Stimulated activated CD4-positive, alpha-beta T cell treated with anti-CD3 and anti-CD28 coated beads, Interleukin-15, amount 100 ng/mL, for 48 hours (primary cell): ENCODE results near the gene OR5V1.
"Not testable (repeated sequence)": the region's sequence is repeated elsewhere in the genome, so short reads cannot be mapped to it uniquely, and the experiment has no call there.

Source experiments
- DNase-seq, 2 donors: peaks; one replicate each; pipeline ENCODE4 v3.0.0-alpha.2; 2020; ENCODE audit warnings: low read depth in 2 of 2

Gene OR5V1

DNA sequence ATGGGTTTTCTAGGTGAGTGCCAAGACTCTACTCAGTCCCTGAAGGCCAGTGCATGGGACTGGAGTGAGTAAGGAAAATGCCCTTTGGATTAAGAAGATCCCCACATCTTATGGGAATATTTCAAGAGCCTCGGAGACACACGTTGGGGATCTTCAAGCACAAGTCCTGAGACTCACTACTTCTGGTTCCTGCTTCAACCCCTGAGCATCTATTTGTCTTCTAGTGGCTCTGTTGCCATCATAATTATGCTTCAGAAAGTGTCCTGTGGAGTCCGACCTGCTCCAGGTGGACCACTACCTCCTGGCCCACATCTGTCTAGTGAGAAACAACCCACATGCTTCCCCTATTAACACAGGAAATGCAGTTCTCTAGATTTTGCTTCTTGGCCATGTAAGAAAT, at the start of gene OR5V1:
Gene OR5V1 (minus strand): TSS at position 101 of the 400 bp plus-strand sequence. CDS start 12,670 bp downstream, outside the sequence.
- no peak for DNase-seq

DNA sequence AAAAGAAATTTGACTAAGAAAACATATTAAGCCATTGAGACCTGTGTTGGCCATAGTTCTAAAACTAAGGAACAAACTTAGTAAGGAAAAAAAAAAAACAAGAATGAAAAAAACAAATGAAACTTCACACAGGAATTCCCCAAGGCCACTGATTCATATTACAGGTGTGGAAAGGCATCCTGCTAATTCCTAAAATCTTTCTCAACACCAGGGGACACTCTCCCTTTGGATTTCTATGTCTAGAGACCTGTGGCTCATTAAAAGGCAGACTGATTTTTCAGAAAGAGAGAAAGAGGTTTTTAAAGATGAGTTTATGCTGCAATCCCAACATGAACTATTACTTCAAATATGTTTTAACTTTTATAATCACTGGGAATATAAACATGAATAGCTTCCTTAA, 45.9 kb upstream of the OR5V1 start, which contains the start of gene OR12D1:
Gene OR12D1 (plus strand): TSS at position 341 of the 400 bp plus-strand sequence.
- DNase-seq: no peak

- DNase-seq: no peak
Observed at GRCh38 chr6:29403801-29404200, 35.1 kb upstream of the OR5V1 start.

- DNase-seq: no peak
Observed at GRCh38 chr6:29399525-29399924, 30.9 kb upstream of the OR5V1 start.

DNA sequence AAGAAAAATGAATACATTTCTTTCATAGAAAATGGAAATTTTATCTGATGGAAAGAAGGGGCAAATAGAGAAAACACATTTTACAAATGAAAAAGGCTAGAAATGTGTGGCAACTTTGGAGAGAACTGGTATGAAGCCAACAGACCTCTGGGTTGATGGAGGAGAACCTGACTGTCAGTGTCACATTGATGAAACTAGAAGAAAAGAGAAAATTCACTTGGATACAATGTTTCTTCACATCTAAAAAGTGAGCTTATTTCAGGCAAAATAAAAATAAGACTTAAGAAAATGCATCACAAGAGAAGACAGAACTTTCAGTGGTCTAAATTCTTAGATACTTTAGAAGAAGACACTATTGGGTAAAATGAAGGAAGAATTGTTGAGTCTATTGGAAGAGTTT, 26.7 kb upstream of the OR5V1 start, which contains the start of gene OR12D2:
Gene OR12D2 (plus strand): TSS at position 301 of the 400 bp plus-strand sequence. CDS start 1,069 bp downstream, outside the sequence.
- no peak for DNase-seq

DNA sequence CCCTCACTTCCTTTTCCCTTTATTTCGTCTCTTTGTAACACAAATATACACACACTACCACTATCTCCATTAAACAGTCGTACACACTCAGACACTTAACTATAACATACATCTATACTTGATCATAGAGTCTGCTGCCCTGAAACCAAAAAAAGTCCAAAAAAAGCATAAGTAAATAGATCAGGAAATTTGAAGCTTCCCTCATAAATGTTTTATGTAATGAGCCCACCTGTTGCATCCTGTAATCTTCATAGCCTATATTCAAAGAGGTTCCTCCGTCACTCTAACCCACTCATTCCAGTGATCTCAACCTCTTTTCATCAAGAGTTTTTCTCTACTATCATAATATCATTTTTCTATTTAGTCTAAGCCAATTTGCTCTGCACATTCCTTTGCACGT, 19.9 kb upstream of the OR5V1 start:
- DNase-seq: no peak

- DNase-seq: no peak
Observed at GRCh38 chr6:29376003-29376402, 7.3 kb upstream of the OR5V1 start.

DNA sequence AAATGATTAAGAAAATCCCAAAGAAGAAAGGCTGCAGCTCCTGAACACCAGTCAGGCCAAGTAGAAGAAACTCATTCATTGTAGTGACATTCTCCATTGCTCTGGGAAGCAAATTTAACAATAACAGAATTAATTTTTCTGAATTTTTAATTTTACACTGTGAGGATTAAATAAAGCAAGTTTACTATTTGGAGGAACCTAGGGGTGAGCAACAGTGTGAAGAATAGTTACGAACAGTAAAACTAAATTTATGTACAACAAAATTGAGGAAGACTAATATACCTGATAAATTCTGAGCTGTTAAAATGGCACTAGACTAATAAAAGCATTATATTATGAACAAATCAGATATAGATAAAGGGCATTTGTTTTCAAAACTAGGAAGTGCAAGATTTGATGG, 6.5 kb upstream of the OR5V1 start, which contains the start of gene OR12D3:
Gene OR12D3 (minus strand): TSS at position 101 of the 400 bp plus-strand sequence. CDS start 4 bp downstream, at position 97.
- no peak for DNase-seq

DNA sequence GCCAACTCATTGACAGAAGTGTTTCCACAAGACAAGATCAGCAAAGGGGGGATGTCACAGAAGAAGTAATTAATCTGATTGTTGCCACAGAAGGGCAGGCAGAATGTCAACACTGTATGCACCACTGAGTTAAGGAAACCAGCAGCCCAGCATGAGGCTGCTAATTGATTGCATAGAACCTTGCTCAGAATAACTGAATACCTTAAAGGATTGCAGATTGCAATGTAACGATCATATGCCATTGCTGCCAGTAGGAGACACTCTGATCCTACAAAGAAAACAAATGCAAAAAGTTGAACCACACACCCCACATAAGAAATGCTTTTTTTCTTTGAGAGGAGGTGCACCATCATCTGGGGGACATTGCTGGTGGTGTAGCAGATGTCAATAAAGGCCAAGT, 13.1 kb downstream of the OR5V1 start:
- DNase-seq: no peak

- no peak for DNase-seq
Observed at GRCh38 chr6:29354980-29355379, 13.7 kb downstream of the OR5V1 start.

DNA sequence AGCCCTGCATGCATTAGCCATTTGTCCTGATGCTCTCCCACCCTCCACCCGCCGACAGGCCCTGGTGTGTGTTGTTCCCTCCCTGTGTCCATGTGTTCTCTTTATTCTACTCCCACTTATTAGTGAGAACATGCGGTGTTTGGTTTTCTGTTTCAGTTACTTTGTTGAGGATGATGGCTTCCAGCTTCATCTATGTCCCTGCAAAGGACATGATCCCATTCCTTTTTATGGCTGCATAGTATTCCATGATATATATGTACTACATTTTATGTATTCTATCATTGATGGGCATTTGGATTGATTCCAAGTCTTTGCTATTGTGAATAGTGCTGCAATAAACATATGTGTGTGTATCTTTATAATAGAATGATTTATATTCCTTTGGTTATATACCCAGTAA, 19.3 kb downstream of the OR5V1 start:
- not testable (repeated sequence) for DNase-seq

DNA sequence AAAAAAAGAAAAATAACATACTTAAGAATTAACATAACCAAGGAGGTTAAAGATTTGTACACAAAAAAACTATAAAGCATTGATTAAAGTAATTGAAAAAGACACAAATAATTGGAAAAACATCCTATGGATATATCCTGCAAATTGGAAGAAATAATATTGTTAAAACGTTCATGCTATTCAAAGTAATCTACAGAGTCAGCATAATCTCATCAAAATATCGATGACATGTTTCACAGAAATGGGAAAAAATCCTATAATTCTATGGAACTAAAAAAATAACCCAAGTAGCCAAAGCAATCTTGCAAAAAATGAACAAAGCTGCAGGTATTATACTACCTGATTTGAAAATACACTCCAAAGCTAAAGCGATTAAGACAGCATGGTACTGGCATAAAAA, 23.3 kb downstream of the OR5V1 start:
- DNase-seq: no peak

GRCh38 chr6:29336269-29336668, 32.4 kb downstream of the OR5V1 start:
- no peak for DNase-seq

GRCh38 chr6:29332676-29333075, 36.0 kb downstream of the OR5V1 start:
- DNase-seq: no peak

DNA sequence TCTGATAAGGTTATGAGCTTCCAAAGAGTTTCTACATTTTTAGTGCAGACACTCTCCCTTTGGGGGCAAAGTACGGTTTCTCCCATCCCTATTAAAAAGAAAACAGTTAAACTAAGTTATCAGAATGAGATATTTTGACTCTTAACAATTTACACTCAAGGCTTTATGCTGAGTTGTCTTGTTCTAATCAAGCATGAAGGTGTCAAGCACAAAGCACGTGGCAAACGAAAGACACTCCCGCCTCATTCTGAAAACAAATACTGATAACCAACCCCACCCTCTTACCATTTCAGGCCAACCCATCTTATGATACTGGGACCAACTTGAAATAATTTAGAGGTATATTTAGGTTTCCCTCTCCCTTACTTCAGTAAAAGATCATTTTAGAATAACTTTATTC, 42.9 kb downstream of the OR5V1 start:
- no peak for DNase-seq

GRCh38 chr6:29323332-29323731, 45.3 kb downstream of the OR5V1 start:
- not testable (repeated sequence) for DNase-seq

DNA sequence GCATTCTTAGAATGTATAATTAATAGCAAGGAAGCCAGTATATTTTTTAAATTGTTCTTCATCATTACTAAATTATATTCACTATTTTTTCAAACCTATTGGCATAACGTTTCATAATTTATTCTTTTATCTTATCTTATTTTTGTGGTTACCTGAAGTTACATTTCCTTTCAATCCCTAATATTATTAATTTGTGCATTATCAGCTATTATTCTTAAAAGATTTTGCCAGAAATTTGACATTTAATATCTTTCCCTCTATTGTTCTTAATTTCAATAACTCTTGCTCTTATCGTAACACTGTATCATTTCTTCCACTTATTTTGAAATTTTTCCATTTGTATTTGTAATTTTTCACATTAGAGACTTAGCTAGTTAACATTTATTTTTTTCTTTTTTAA, 48.7 kb downstream of the OR5V1 start:
- no peak for DNase-seq
